Pancreas (tissue), 10 donors: ENCODE measurements around the gene ULK4. TPM values are rescaled to one million over a fixed set of nuclear protein-coding genes. Genes with fewer than 3 reads are reported as not detected.

Source experiments
- ATAC-seq, 4 donors: fragments of 200-7000 bp; cut with Tn5 transposase; one replicate each; pipeline versions ENCODE4 v1.8.0 to v1.9.1; 2020; ENCODE audit warnings: mild to moderate bottlenecking in 4 of 4, moderate library complexity in 4 of 4
- DNase-seq, 6 donors: peaks; one replicate each; pipeline ENCODE4 v3.0.0-alpha.2; 2020
- FAIRE-seq: peaks from 2 replicates; lab custom pipeline; 2012; peaks lifted over from hg19 to GRCh38; lab: Jason Lieb, UNC
- H3K27ac ChIP-seq, 4 donors: fragments of 200-600 bp; sonication (generic); 1 replicate in 3 of 4; 2 replicates in 1 of 4; pipeline versions ENCODE4 v1.5.0 to v1.8.0; 2020
- H3K27me3 ChIP-seq, 4 donors: fragments of 200-600 bp; one replicate each; pipeline ENCODE4 v1.8.0; 2021
- H3K36me3 ChIP-seq, 3 donors: fragments of 200-600 bp; sonication (generic) in 1 of 3; one replicate each; pipeline versions ENCODE4 v1.5.0 to v1.8.0; 2020 to 2021
- H3K4me1 ChIP-seq, 3 donors: fragments of 200-600 bp; one replicate each; pipeline ENCODE4 v1.8.0; 2021
- H3K4me3 ChIP-seq, 4 donors: fragments of 200-600 bp; sonication (generic) in 2 of 4; one replicate each; pipeline versions ENCODE4 v1.5.0 to v1.8.0; 2020 to 2021
- H3K9me3 ChIP-seq, 4 donors: fragments of 200-600 bp; one replicate each; pipeline ENCODE4 v1.8.0; 2021
- CTCF ChIP-seq, 4 donors: fragments of 200-600 bp; sonication (generic) in 3 of 4; IDR thresholded peaks; one replicate each; pipeline versions ENCODE4 v1.5.0 to v1.8.0; 2021; ENCODE audit warnings: antibody characterized with exemption in 4 of 4
- WGBS, 2 donors: extraction: QIAGEN DNeasy Blood & Tissue Kit; methylation state at CpG; one replicate each; pipeline ENCODE4 v1.1.7; 2013; 5-methylcytosine and 5-hydroxymethylcytosine counted together
- intact Hi-C, 3 donors: fragments of 100-400 bp; cut with DNase I; formaldehyde crosslinking; loops; one replicate each; pipeline versions ENCODE4 v1.11.1 to v1.14.2; 2022
- polyA plus RNA-seq, 2 donors: library from polyadenylated mRNA; stranded (reverse); fragments of 200-250 nt; gene quantifications; one replicate each; pipeline ENCODE4 v1.2.3, GENCODE V29; 2013
- total RNA-seq, 6 donors: library from RNA; stranded (reverse); fragmentation: NEBNext Ultra II Directional in 4 of 6; extraction: Animal tissue kit (Norgen Biotek cat#: 25700) in 4 of 6; gene quantifications; one replicate each; pipeline versions ENCODE4 v1.2.1 to v1.2.4, GENCODE V29; 2021 to 2023
- donor health status: healthy with polysubstance abuse.
- donor health status: DM: no; HTN: no; CAD: no; lungs with moderate emphysema.
- donor health status: DM: no; HTN: no; CAD: no.
- donor health status: control.
- donor health status: control.
- donor health status: Bipolar disorder and iron deficiency.
- donor health status: DM: yes; HTN: yes; CAD: no.
- donor health status: DM: no; HTN: no; CAD: no.
- donor health status: DM: no; HTN: no; CAD: no.
- donor health status: DM: yes; HTN: yes; CAD: no.

ULK4 gene
- total and polyA plus RNA-seq, 8 donors = 2.3 to 8.6 (median 4.2) TPM

DNA sequence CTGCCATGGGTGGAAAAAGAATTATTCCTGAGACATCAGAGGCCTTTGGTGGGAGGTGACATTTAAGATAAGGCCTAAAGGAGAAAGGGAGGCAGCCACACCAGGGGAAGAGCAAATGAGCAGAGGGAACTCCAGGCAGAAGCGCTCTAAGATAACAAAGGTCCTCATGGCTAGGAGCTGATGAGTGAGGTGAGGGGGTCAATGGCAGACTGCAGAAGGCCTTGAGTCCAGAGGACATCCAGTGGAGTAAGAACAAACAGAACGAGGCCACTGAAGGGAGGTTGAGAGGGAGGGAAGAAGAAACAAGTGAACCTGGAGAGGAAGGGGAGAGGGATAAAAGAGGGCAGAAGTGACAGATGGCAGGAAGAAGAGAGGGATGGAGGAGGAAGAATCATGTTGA lies 665.3 kb downstream of the ULK4 start:
- Histone ChIP-seq H3K4me3 (no peak overlapping the region), H3K4me1 (no peaks in the 10 kb centered on the region), H3K9me3 (no peaks in the 10 kb centered on the region), H3K27me3 (no peaks in the 10 kb centered on the region), H3K36me3 (no peaks in the 10 kb centered on the region), H3K27ac (no peak overlapping the region)
- no peak for TF ChIP-seq CTCF (IDR thresholded peaks at IDR 0.05)
- 86 to 91% methylated on average over 2 of the region's 2 CpGs for WGBS, 2 donors
- FAIRE-seq (no peak), ATAC-seq (no peak), DNase-seq (no peak)
- intact Hi-C loops = no loop called here

DNA sequence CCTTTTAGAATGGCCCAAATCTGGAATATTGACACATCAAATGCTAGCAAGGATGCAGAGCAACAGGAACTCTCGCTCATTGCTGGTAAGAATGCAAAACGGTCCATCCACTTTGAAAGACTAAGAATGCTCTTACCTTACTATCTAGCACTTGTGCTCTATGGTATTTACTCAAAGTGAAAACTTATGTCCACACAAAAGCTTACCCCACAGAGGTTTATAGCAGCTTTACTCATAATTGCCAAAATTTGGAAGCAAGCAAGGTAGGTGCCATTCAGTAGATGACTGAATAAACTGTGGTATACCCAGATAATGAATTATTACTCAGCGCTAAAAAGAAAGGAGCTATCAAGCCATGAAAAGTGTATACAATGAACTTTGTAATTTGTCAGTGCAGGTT lies 666.2 kb downstream of the ULK4 start:
- H3K27me3 ChIP-seq = no peaks in the 10 kb centered on the region
- no peaks in the 10 kb centered on the region for H3K36me3 ChIP-seq
- DNase-seq = no peak
- TF ChIP-seq CTCF (IDR thresholded peaks at IDR 0.05) = no peak
- no peak overlapping the region for H3K4me3 ChIP-seq
- no peak for FAIRE-seq
- no peak overlapping the region for H3K27ac ChIP-seq
- no peak for ATAC-seq
- intact Hi-C loops = no loop called here
- WGBS, 2 donors = 68 to 92% methylated on average over 3 of the region's 3 CpGs
- no peaks in the 10 kb centered on the region for H3K9me3 ChIP-seq
- no peaks in the 10 kb centered on the region for H3K4me1 ChIP-seq

- DNase-seq (no peak), ATAC-seq (no peak), FAIRE-seq (no peak)
- Histone ChIP-seq H3K9me3 (no peaks in the 10 kb centered on the region), H3K4me3 (no peak overlapping the region), H3K36me3 (no peaks in the 10 kb centered on the region), H3K27me3 (no peaks in the 10 kb centered on the region), H3K27ac (no peak overlapping the region), H3K4me1 (no peaks in the 10 kb centered on the region)
- intact Hi-C loops = no loop called here
- 81 to 90% methylated on average over 1 of the region's 1 CpG for WGBS, 2 donors
- TF ChIP-seq CTCF (IDR thresholded peaks at IDR 0.05) = no peak
Observed at GRCh38 chr3:41293169-41293681, 668.7 kb downstream of the ULK4 start.

GRCh38 chr3:41290736-41291135 lies 671.2 kb downstream of the ULK4 start:
- no peaks in the 10 kb centered on the region for H3K27me3 ChIP-seq
- ATAC-seq (no peak), FAIRE-seq (no peak), DNase-seq (no peak)
- TF ChIP-seq CTCF (IDR thresholded peaks at IDR 0.05) = no peak
- H3K4me1 ChIP-seq = no peaks in the 10 kb centered on the region
- H3K9me3 ChIP-seq = no peaks in the 10 kb centered on the region
- H3K27ac ChIP-seq = no peak overlapping the region
- no peaks in the 10 kb centered on the region for H3K36me3 ChIP-seq
- intact Hi-C loops = no loop called here
- H3K4me3 ChIP-seq = no peak overlapping the region
- 92 to 96% methylated on average over 4 of the region's 4 CpGs for WGBS, 2 donors

DNA sequence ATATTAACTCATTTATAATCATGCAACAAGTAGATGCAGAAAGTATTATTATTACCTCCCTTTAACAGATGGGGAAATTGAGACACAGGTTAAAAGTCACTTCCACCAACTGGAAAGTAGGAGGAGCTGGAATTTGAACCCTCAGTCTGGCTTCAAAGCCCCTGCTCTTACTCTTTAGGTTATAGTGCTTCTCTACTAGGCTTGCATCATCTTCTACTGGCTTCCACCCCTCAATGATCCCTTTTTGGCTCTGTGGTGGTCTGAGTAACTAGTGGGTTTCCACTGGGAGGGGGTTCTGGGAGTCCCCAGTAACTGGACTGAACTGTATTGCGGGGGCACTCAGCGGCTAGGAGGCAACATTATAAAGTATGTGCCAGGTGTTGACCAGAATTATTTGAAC lies 671.6 kb downstream of the ULK4 start:
- no peak for DNase-seq
- 97 to 99% methylated on average over 2 of the region's 2 CpGs for WGBS, 2 donors
- Histone ChIP-seq H3K4me3 (no peak overlapping the region), H3K27ac (no peak overlapping the region), H3K27me3 (no peaks in the 10 kb centered on the region), H3K9me3 (no peaks in the 10 kb centered on the region), H3K36me3 (no peaks in the 10 kb centered on the region), H3K4me1 (no peaks in the 10 kb centered on the region)
- no peak for TF ChIP-seq CTCF (IDR thresholded peaks at IDR 0.05)
- intact Hi-C loops = no loop called here
- ATAC-seq = no peak
- FAIRE-seq = no peak
